ENCODE results near the gene ACRV1. TPM values are rescaled to one million over a fixed set of nuclear protein-coding genes. Genes with fewer than 3 reads are reported as not detected.

ACRV1 gene
- total and polyA plus RNA-seq, 2 of the 4 experiments (the other 2 are of a cell fraction), result not detected

DNA sequence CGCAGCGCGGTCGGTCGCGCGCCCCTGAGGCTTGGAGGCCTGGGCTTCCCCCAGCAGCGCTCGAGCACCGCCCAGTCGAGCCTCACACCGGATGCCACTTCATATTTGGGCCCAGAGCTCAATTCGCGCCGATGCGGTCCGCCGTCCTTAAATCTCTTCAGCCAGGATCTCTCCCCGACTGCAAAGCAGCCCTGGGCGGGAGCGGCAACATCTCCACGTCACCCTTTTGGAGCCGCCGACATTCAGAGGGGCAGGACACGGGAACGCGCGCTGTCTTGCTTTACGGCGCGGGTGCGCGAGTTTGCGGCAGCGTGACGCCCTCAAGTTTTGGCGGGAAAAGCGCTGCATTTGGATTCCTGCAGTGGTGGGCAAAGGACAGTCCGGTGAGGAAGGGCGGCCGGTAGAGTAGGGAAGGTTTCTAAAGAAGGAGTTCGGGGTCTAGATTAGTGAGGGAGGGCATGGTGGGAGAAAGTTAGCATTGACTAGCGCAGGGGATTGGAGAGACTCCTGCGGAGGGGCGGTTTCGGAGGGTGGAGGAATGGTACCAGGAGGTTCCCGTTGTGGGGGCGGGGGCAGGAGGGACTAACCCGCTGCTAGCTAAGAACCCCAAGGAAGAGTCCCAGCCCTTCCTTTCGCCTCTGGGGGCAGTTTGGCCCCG lies 54.9 kb downstream of the ACRV1 start:
- Histone ChIP-seq H3K4ac (ENCODE audit: low read depth, low read length) (peak overlapping the region; percentile 98), H2BK15ac (ENCODE audit: low read depth, low read length) (no peak overlapping the region; the same call in 2 of the 3 replicates), H2AK9ac (replicated peaks; ENCODE audit: low read depth, low read length, poor library complexity) (peak overlapping the region; percentile 99), H3K14ac (replicated peaks; ENCODE audit: low read depth, low read length) (peak overlapping the region; percentile 99), H3K27ac (ENCODE audit: insufficient read depth, low read length) (peak overlapping the region; percentile 95), H2BK5ac (ENCODE audit: low read depth, low read length, poor library complexity, severe bottlenecking) (peak overlapping the region; percentile 97), H3K23ac (ENCODE audit: low read depth, low read length) (peak overlapping the region; percentile 95), H3K4me1 (ENCODE audit: control insufficient read depth, insufficient read depth, low read length) (peaks cover 8% of the 10 kb centered on the region), H3K56ac (ENCODE audit: extremely low read depth, insufficient read depth, low read length) (peak overlapping the region; percentile 96), H3K36me3 (ENCODE audit: control insufficient read depth, insufficient read depth, low read length) (peaks cover 3% of the 10 kb centered on the region), H2BK120ac (ENCODE audit: low read depth, low read length) (peak overlapping the region; percentile 94), H2AFZ (replicated peaks; ENCODE audit: low read length, poor library complexity) (peak overlapping the region; percentile 98), H3K9me1 (ENCODE audit: insufficient read depth, low read length) (0 out of 2 replicates have a peak, but pooled peaks cover 2% of the 10 kb centered on the region), H3K9ac (ENCODE audit: low read depth, low read length) (peak overlapping the region; percentile 92), H4K91ac (ENCODE audit: insufficient read depth, low read depth, low read length) (peak overlapping the region; percentile 96), H3K27me3 (ENCODE audit: control insufficient read depth, insufficient read depth, low read length) (no peaks in the 10 kb centered on the region), H2AK5ac (ENCODE audit: low read depth, low read length) (peak overlapping the region; percentile 76; the same call in 1 of the 2 replicates), H3K4me3 (ENCODE audit: insufficient read depth, low read depth, low read length) (peak overlapping the region; percentile 72), H2BK20ac (ENCODE audit: low read depth, low read length) (peak overlapping the region; percentile 57), H3K9me3 (ENCODE audit: control insufficient read depth, insufficient read depth, low read length) (no peaks in the 10 kb centered on the region), H3K4me2 (ENCODE audit: low read depth, low read length) (peak overlapping the region; percentile 95), H4K20me1 (ENCODE audit: insufficient read depth, low read length) (no peaks in the 10 kb centered on the region), H3K79me1 (ENCODE audit: low read depth in 1 of 2, low read length in 2 of 2) (peaks cover 11 to 48% of the 10 kb centered on the region in 2 experiments; a peak in 3 of 4 replicates), H4K5ac (ENCODE audit: low read depth, low read length) (peak overlapping the region; percentile 91), H4K8ac (ENCODE audit: low read depth in 2 of 2, low read length in 2 of 2) (peak overlapping the region; percentile 91 to 99), H3K18ac (ENCODE audit: low read depth, low read length) (peak overlapping the region; percentile 90)
- WGBS, 2 experiments (ENCODE audit: extremely low coverage in 2 of 2, insufficient read length in 1 of 2), result 1% methylated on average over 25 of the region's 51 CpGs; no CpG with 5 or more reads in 1 of the 2 experiments
- peak; percentile 85 for DNase-seq
- peak; percentile 73 for ATAC-seq (ENCODE audit: low read depth)
- POLR2A ChIA-PET (ENCODE audit: unreplicated experiment), result interaction anchor here (1.2 kb wide), 1 partner anchor 277 kb away, joined by 4 read pairs; the partner anchor contains the start of gene PUS3
- TF ChIP-seq MXI1 (IDR thresholded peaks at IDR 0.05; ENCODE audit: borderline replicate concordance, low read depth, low read length), result peak; percentile 82
- TF ChIP-seq POLR2A (IDR thresholded peaks at IDR 0.05; ENCODE audit: low read depth, low read length), result peak; percentile 78
- TF ChIP-seq, protein P1, sequence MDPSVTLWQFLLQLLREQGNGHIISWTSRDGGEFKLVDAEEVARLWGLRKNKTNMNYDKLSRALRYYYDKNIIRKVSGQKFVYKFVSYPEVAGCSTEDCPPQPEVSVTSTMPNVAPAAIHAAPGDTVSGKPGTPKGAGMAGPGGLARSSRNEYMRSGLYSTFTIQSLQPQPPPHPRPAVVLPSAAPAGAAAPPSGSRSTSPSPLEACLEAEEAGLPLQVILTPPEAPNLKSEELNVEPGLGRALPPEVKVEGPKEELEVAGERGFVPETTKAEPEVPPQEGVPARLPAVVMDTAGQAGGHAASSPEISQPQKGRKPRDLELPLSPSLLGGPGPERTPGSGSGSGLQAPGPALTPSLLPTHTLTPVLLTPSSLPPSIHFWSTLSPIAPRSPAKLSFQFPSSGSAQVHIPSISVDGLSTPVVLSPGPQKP (IDR thresholded peaks at IDR 0.05; ENCODE audit: borderline replicate concordance, low read depth, low read length), result no peak
- TF ChIP-seq, protein P2, sequence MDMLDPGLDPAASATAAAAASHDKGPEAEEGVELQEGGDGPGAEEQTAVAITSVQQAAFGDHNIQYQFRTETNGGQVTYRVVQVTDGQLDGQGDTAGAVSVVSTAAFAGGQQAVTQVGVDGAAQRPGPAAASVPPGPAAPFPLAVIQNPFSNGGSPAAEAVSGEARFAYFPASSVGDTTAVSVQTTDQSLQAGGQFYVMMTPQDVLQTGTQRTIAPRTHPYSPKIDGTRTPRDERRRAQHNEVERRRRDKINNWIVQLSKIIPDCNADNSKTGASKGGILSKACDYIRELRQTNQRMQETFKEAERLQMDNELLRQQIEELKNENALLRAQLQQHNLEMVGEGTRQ (IDR thresholded peaks at IDR 0.05; ENCODE audit: low read depth, low read length), result peak; percentile 22; the same call in 1 of the 2 replicates
- peak; percentile 46; the same call in 1 of the 2 replicates for TF ChIP-seq MAZ (IDR thresholded peaks at IDR 0.05; ENCODE audit: borderline replicate concordance, low read depth, low read length)
- TF ChIP-seq RAD21 (IDR thresholded peaks at IDR 0.05; ENCODE audit: low read length), result no peak
- intact Hi-C loops (cut with micrococcal nuclease), result loop anchor here (1.0 to 2.0 kb wide), 2 partner anchors 49 to 249 kb away; no protein-coding TSS in a partner anchor
- CTCF ChIA-PET, result no interaction called here
- dilution Hi-C loops (cut with HindIII; ENCODE audit: low sequenced_read_pairs, unreplicated experiment), result no loop called here
- BruUV-seq (replicated peaks), result no TSS peak
- in situ Hi-C loops (cut with MboI; ENCODE audit: low sequenced_read_pairs), result loop anchor here (10.0 kb wide), 1 partner anchor 249 kb away; no protein-coding TSS in a partner anchor
